ENCODE results near the gene ZC3H18. TPM values are rescaled to one million over a fixed set of nuclear protein-coding genes. Genes with fewer than 3 reads are reported as not detected.

ZC3H18 gene
- total RNA-seq, 1 experiment from 2014 or later = 76.4 TPM

GRCh38 chr16:88531346-88531745 lies 38.9 kb upstream of the ZC3H18 start:
- H3K4me3 ChIP-seq = no peak overlapping the region
- no peaks in the 10 kb centered on the region for H3K9me2 ChIP-seq (ENCODE audit: insufficient read depth)
- TF ChIP-seq CTCF (conservative IDR thresholded peaks at IDR 0.05) = no peak
- H3K27me3 ChIP-seq (ENCODE audit: insufficient read depth, low read depth) = no peaks in the 10 kb centered on the region
- no peak overlapping the region for H3K4me2 ChIP-seq
- no TSS peak for BruUV-seq (replicated peaks)
- no peak for DNase-seq
- H3F3A ChIP-seq (ENCODE audit: insufficient read depth, low read depth) = peaks cover 7% of the 10 kb centered on the region; the same call in 1 of the 2 replicates
- H4K20me1 ChIP-seq (ENCODE audit: insufficient read depth) = peaks cover 6% of the 10 kb centered on the region; the same call in 1 of the 2 replicates
- POLR2A ChIA-PET (ENCODE audit: unreplicated experiment) = no interaction called here
- H3K36me3 ChIP-seq (ENCODE audit: low read depth) = no peaks in the 10 kb centered on the region
- CTCF ChIA-PET = no interaction called here
- H3K4me1 ChIP-seq (replicated peaks; ENCODE audit: insufficient read depth) = peaks cover 6% of the 10 kb centered on the region
- H3K27ac ChIP-seq = no peak overlapping the region
- intact Hi-C loops (cut with micrococcal nuclease; ENCODE audit: unreplicated experiment) = no loop called here
- H3K9me3 ChIP-seq (ENCODE audit: insufficient read depth, low read depth) = no peaks in the 10 kb centered on the region
- H2AFZ ChIP-seq = no peak overlapping the region
- peaks cover 8% of the 10 kb centered on the region; the same call in 1 of the 2 replicates for H3K79me2 ChIP-seq (ENCODE audit: low read depth)

GRCh38 chr16:88531931-88532433 lies 38.2 kb upstream of the ZC3H18 start:
- peaks cover 8% of the 10 kb centered on the region; the same call in 1 of the 2 replicates for H3K79me2 ChIP-seq (ENCODE audit: low read depth)

GRCh38 chr16:88532434-88533241 lies 37.6 kb upstream of the ZC3H18 start:
- H3K4me3 ChIP-seq = no peak overlapping the region
- no peaks in the 10 kb centered on the region for H3K36me3 ChIP-seq (ENCODE audit: low read depth)
- intact Hi-C loops (cut with micrococcal nuclease; ENCODE audit: unreplicated experiment) = no loop called here
- ChIA-PET POLR2A (ENCODE audit: unreplicated experiment) (no interaction called here), CTCF (no interaction called here)
- peaks cover 8% of the 10 kb centered on the region; the same call in 1 of the 2 replicates for H3K79me2 ChIP-seq (ENCODE audit: low read depth)
- peaks cover 12% of the 10 kb centered on the region; the same call in 1 of the 2 replicates for H3F3A ChIP-seq (ENCODE audit: insufficient read depth, low read depth)
- H2AFZ ChIP-seq = no peak overlapping the region
- DNase-seq = no peak
- H3K4me2 ChIP-seq = no peak overlapping the region
- H3K9me2 ChIP-seq (ENCODE audit: insufficient read depth) = no peaks in the 10 kb centered on the region
- H4K20me1 ChIP-seq (ENCODE audit: insufficient read depth) = peaks cover 6% of the 10 kb centered on the region; the same call in 1 of the 2 replicates
- BruUV-seq (replicated peaks) = no TSS peak
- H3K4me1 ChIP-seq (replicated peaks; ENCODE audit: insufficient read depth) = peaks cover 6% of the 10 kb centered on the region
- H3K27me3 ChIP-seq (ENCODE audit: insufficient read depth, low read depth) = no peaks in the 10 kb centered on the region
- no peak for TF ChIP-seq EZH2 (IDR thresholded peaks at IDR 0.05; ENCODE audit: low read depth)
- TF ChIP-seq CTCF (conservative IDR thresholded peaks at IDR 0.05) = no peak
- no peak overlapping the region for H3K27ac ChIP-seq
- no peaks in the 10 kb centered on the region for H3K9me3 ChIP-seq (ENCODE audit: insufficient read depth, low read depth)

More at GRCh38 chr16:88531931-88532433, 38.2 kb upstream of the ZC3H18 start:
- no peaks in the 10 kb centered on the region for H3K36me3 ChIP-seq (ENCODE audit: low read depth)
- ChIA-PET POLR2A (ENCODE audit: unreplicated experiment) (no interaction called here), CTCF (no interaction called here)
- H3K9me3 ChIP-seq (ENCODE audit: insufficient read depth, low read depth) = no peaks in the 10 kb centered on the region
- no peaks in the 10 kb centered on the region for H3K27me3 ChIP-seq (ENCODE audit: insufficient read depth, low read depth)
- H3K9me2 ChIP-seq (ENCODE audit: insufficient read depth) = no peaks in the 10 kb centered on the region
- H3K4me2 ChIP-seq = no peak overlapping the region
- H3K4me1 ChIP-seq (replicated peaks; ENCODE audit: insufficient read depth) = peaks cover 6% of the 10 kb centered on the region
- intact Hi-C loops (cut with micrococcal nuclease; ENCODE audit: unreplicated experiment) = no loop called here
- peaks cover 6% of the 10 kb centered on the region; the same call in 1 of the 2 replicates for H4K20me1 ChIP-seq (ENCODE audit: insufficient read depth)
- no peak for DNase-seq
- no TSS peak for BruUV-seq (replicated peaks)
- no peak for TF ChIP-seq EZH2 (IDR thresholded peaks at IDR 0.05; ENCODE audit: low read depth)
- H3F3A ChIP-seq (ENCODE audit: insufficient read depth, low read depth) = peaks cover 12% of the 10 kb centered on the region; the same call in 1 of the 2 replicates
- no peak overlapping the region for H3K4me3 ChIP-seq
- H3K27ac ChIP-seq = no peak overlapping the region
- H2AFZ ChIP-seq = no peak overlapping the region
